ENCODE results near the gene EVC2.

- TF ChIP-seq CTCF (IDR thresholded peaks at IDR 0.05) (no peak), EP300 (IDR thresholded peaks at IDR 0.05) (no peak)
These were observed 91.9 kb downstream of the EVC2 start for GRCh38 chr4:5616331-5616950.

Measured in sigmoid colon (tissue), 4 donors.